Measurements from ENCODE around the gene BANF1. TPM values are rescaled to one million over a fixed set of nuclear protein-coding genes. Genes with fewer than 3 reads are reported as not detected.

BANF1 gene
- total and polyA plus RNA-seq, 2 donors (not counting 1 experiment from before 2014, with no cell fraction given) = 74.3 to 99.3 TPM

DNA sequence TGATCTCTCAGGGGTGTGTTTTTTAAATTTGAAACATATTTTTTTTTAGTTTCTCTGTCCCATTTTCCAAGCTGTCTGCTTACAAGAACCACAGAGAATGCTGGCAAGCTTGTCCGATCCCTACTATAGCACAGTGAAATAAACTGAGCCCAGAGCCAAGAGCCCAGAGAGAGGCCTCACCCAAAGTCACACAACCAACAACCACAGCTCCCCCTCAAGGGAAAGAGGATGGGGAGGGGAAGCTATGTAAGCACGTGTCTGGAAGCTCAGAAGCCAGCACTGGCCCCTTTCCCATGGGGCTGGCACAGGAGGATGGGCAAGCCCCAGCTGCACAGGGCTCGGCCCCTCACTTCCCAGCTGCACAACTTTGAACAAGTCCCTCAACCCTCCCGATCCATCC, 44.0 kb upstream of the BANF1 start:
- Histone ChIP-seq H3K36me3 (replicated peaks in 1 of 2; ENCODE audit: control extremely low read depth in 1 of 2, control insufficient read depth in 1 of 2, extremely low read depth in 1 of 2, insufficient read depth in 2 of 2, low read length in 1 of 2) (no peaks in the 10 kb centered on the region), H4K20me1 (ENCODE audit: control insufficient read depth, insufficient read depth, low read length, poor library complexity, severe bottlenecking) (peaks cover 10% of the 10 kb centered on the region), H2AFZ (ENCODE audit: insufficient read depth, low read depth, low read length, poor library complexity, severe bottlenecking) (no peak overlapping the region), H3K79me2 (ENCODE audit: control insufficient read depth, insufficient read depth, low read length) (peaks cover 23% of the 10 kb centered on the region), H3K27me3 (replicated peaks in 1 of 4; ENCODE audit: control extremely low read depth in 1 of 4, control insufficient read depth in 3 of 4, insufficient read depth in 4 of 4, low read length in 3 of 4) (no peaks in the 10 kb centered on the region), H3K9ac (ENCODE audit: low read length) (no peak overlapping the region), H3K9me3 (ENCODE audit: control extremely low read depth in 1 of 3, control insufficient read depth in 2 of 3, insufficient read depth in 1 of 3, low read length in 2 of 3) (peaks cover 0 to 3% (median 0%) of the 10 kb centered on the region in 3 donors), H3K4me1 (ENCODE audit: control insufficient read depth in 2 of 2, insufficient read depth in 2 of 2, low read length in 2 of 2) (peaks cover 31 to 40% of the 10 kb centered on the region in 2 donors), H3K27ac (ENCODE audit: low read length in 2 of 2) (peak overlapping the region in 1 of 2 donors; percentile 11), H3K4me3 (ENCODE audit: control extremely low read depth in 1 of 5, extremely low read depth in 1 of 5, insufficient read depth in 1 of 5, low read depth in 2 of 5, low read length in 4 of 5) (no peak overlapping the region), H3K4me2 (replicated peaks; ENCODE audit: low read depth, low read length, poor library complexity, severe bottlenecking) (no peak overlapping the region)
- TF ChIP-seq, protein P1, sequence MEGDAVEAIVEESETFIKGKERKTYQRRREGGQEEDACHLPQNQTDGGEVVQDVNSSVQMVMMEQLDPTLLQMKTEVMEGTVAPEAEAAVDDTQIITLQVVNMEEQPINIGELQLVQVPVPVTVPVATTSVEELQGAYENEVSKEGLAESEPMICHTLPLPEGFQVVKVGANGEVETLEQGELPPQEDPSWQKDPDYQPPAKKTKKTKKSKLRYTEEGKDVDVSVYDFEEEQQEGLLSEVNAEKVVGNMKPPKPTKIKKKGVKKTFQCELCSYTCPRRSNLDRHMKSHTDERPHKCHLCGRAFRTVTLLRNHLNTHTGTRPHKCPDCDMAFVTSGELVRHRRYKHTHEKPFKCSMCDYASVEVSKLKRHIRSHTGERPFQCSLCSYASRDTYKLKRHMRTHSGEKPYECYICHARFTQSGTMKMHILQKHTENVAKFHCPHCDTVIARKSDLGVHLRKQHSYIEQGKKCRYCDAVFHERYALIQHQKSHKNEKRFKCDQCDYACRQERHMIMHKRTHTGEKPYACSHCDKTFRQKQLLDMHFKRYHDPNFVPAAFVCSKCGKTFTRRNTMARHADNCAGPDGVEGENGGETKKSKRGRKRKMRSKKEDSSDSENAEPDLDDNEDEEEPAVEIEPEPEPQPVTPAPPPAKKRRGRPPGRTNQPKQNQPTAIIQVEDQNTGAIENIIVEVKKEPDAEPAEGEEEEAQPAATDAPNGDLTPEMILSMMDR (IDR thresholded peaks at IDR 0.05) = no peak
- no peak for TF ChIP-seq EZH2 (IDR thresholded peaks at IDR 0.05; ENCODE audit: borderline replicate concordance, insufficient read depth, low read depth, low read length, poor library complexity, severe bottlenecking)
- ATAC-seq (ENCODE audit: low read depth) = no peak
- ChIA-PET POLR2A (interaction anchor here (0.7 kb wide), 1 partner anchor 472 kb away, joined by 6 read pairs; no protein-coding TSS in a partner anchor), CTCF (interaction anchor here (0.5 to 3.2 kb wide), 4 partner anchors 28 to 113 kb away, joined by 4 to 14 read pairs (median 6); partner anchors contain the start of gene CCDC85B)
- Mint-ChIP-seq H3K27me3 (no peaks in the 10 kb centered on the region), H3K9me3 (ENCODE audit: insufficient read depth) (no peaks in the 10 kb centered on the region), H3K27ac (peak overlapping the region; percentile 63), H3K4me1 (peaks cover 45% of the 10 kb centered on the region), H3K4me3 (no peak overlapping the region)
- DNase-seq = no peak
- intact Hi-C loops (cut with micrococcal nuclease) = no loop called here
- no CpG with 5 or more reads among the region's 4 CpGs for WGBS (ENCODE audit: insufficient coverage)

DNA sequence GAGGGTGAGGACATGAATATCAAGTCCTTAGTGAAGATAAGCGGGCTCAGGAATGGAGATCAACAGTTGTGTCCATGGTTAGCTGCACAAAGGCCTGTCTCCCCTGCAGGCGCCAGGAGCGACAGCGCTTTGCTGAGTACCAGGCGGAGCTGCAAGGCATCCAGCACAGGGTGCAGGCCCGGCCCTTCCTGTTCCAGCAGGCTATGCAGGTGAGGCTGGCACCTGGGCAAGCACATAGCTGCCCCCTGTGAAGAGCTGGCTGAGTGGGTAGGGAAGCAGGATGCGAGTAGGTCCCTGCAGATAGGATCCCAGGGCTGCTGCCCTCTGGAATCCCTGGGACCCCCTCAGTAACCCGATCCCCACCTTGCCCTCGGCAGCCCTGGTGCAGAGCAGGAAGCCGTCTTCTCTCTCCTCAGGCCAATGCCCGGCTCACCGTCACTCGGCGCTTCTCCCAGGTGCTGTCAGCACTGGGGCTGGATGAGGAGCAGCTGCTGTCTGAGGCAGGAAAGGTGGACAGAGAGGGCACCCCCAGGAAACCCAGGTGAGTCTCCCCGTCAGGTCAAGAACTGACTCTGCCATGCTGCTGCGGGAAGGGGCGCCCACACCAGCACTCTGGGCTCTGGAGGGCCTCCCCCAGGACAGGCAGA, 43.4 kb upstream of the BANF1 start:
- H3K4me3 Mint-ChIP-seq = no peak overlapping the region
- H3K27me3 ChIP-seq (replicated peaks in 1 of 4; ENCODE audit: control extremely low read depth in 1 of 4, control insufficient read depth in 3 of 4, insufficient read depth in 4 of 4, low read length in 3 of 4) = no peaks in the 10 kb centered on the region
- ChIA-PET POLR2A (interaction anchor here (0.7 kb wide), 1 partner anchor 472 kb away, joined by 6 read pairs; no protein-coding TSS in a partner anchor), CTCF (interaction anchor here (0.5 to 3.2 kb wide), 4 partner anchors 29 to 113 kb away, joined by 4 to 14 read pairs (median 6); partner anchors contain the start of gene CCDC85B)
- H3K4me1 Mint-ChIP-seq = peaks cover 49% of the 10 kb centered on the region
- H3K36me3 ChIP-seq (replicated peaks in 1 of 2; ENCODE audit: control extremely low read depth in 1 of 2, control insufficient read depth in 1 of 2, extremely low read depth in 1 of 2, insufficient read depth in 2 of 2, low read length in 1 of 2) = peaks cover 0 to 3% of the 10 kb centered on the region in 2 experiments
- H3K27ac ChIP-seq (ENCODE audit: low read length in 2 of 2) = no peak overlapping the region
- ATAC-seq (ENCODE audit: low read depth) (no peak), DNase-seq (no peak)
- H3K27ac Mint-ChIP-seq = peak overlapping the region; percentile 37
- H3K4me1 ChIP-seq (ENCODE audit: control insufficient read depth in 2 of 2, insufficient read depth in 2 of 2, low read length in 2 of 2) = peaks cover 35 to 46% of the 10 kb centered on the region in 2 donors
- WGBS (ENCODE audit: insufficient coverage) = 98% methylated on average over 17 of the region's 17 CpGs
- H4K20me1 ChIP-seq (ENCODE audit: control insufficient read depth, insufficient read depth, low read length, poor library complexity, severe bottlenecking) = peaks cover 16% of the 10 kb centered on the region
- H3K27me3 Mint-ChIP-seq = no peaks in the 10 kb centered on the region
- peaks cover 0 to 3% (median 0%) of the 10 kb centered on the region in 3 donors for H3K9me3 ChIP-seq (ENCODE audit: control extremely low read depth in 1 of 3, control insufficient read depth in 2 of 3, insufficient read depth in 1 of 3, low read length in 2 of 3)
- H3K9ac ChIP-seq (ENCODE audit: low read length) = no peak overlapping the region
- no peak overlapping the region for H2AFZ ChIP-seq (ENCODE audit: insufficient read depth, low read depth, low read length, poor library complexity, severe bottlenecking)
- H3K4me3 ChIP-seq (ENCODE audit: control extremely low read depth in 1 of 5, extremely low read depth in 1 of 5, insufficient read depth in 1 of 5, low read depth in 2 of 5, low read length in 4 of 5) = no peak overlapping the region
- intact Hi-C loops (cut with micrococcal nuclease) = no loop called here
- peaks cover 29% of the 10 kb centered on the region for H3K79me2 ChIP-seq (ENCODE audit: control insufficient read depth, insufficient read depth, low read length)
- H3K9me3 Mint-ChIP-seq (ENCODE audit: insufficient read depth) = no peaks in the 10 kb centered on the region
- TF ChIP-seq, protein P1 (IDR thresholded peaks at IDR 0.05) = no peak
- no peak for TF ChIP-seq EZH2 (IDR thresholded peaks at IDR 0.05; ENCODE audit: borderline replicate concordance, insufficient read depth, low read depth, low read length, poor library complexity, severe bottlenecking)
- H3K4me2 ChIP-seq (replicated peaks; ENCODE audit: low read depth, low read length, poor library complexity, severe bottlenecking) = no peak overlapping the region
